Neural progenitor cell (in vitro differentiated cells): ENCODE measurements around the gene CEP350.

Experiments used
- EZH2 ChIP-seq: fragments of 200-600 bp; sonication (generic); IDR thresholded peaks from 2 replicates; pipeline ENCODE4 v1.6.1; 2017; ENCODE audit warnings: antibody characterized with exemption, mild to moderate bottlenecking, moderate library complexity
- EZH2phosphoT487 ChIP-seq: fragments of 200-600 bp; sonication (generic); IDR thresholded peaks from 2 replicates; pipeline ENCODE4 v1.6.1; 2017; ENCODE audit warnings: antibody characterized with exemption
- TF ChIP-seq, protein P1 (sequence below): fragments of 200-600 bp; sonication (generic); IDR thresholded peaks from 2 replicates; pipeline ENCODE4 v1.5.1; 2017; ENCODE audit warnings: antibody characterized with exemption, mild to moderate bottlenecking

DNA sequence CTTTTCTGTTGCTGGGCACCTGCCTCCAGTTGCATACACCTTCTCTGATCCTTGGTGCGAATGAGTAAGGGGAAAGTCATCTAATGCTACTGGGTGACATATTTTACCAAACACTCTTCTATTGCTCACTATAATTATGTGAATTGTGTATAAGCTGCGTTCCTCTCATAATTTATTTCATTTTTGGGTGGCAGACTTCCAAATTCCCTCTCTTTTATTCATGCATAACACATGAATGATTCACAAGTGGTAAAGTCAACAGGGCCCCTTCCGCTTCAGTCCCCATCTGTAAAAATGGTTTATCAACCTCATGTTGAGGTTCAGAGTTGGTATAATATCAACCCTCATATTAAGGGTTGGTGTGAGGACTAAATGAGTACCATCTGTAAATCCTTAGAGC is 196.9 kb downstream of the CEP350 start:
- TF ChIP-seq, protein P1, sequence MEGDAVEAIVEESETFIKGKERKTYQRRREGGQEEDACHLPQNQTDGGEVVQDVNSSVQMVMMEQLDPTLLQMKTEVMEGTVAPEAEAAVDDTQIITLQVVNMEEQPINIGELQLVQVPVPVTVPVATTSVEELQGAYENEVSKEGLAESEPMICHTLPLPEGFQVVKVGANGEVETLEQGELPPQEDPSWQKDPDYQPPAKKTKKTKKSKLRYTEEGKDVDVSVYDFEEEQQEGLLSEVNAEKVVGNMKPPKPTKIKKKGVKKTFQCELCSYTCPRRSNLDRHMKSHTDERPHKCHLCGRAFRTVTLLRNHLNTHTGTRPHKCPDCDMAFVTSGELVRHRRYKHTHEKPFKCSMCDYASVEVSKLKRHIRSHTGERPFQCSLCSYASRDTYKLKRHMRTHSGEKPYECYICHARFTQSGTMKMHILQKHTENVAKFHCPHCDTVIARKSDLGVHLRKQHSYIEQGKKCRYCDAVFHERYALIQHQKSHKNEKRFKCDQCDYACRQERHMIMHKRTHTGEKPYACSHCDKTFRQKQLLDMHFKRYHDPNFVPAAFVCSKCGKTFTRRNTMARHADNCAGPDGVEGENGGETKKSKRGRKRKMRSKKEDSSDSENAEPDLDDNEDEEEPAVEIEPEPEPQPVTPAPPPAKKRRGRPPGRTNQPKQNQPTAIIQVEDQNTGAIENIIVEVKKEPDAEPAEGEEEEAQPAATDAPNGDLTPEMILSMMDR, result no peak
- no peak for TF ChIP-seq EZH2phosphoT487
- no peak for TF ChIP-seq EZH2
